ENCODE measurements around the gene ATP5F1D.

Gene ATP5F1D

GRCh38 chr19:1283207-1283916 is 41.8 kb downstream of the ATP5F1D start:
- no peak for DNase-seq (ENCODE audit: low read depth)

GRCh38 chr19:1283917-1284292 is 42.4 kb downstream of the ATP5F1D start:
- DNase-seq (ENCODE audit: low read depth): no peak

GRCh38 chr19:1284293-1284978 is 42.9 kb downstream of the ATP5F1D start:
- no peak for DNase-seq (ENCODE audit: low read depth)

- no peak for DNase-seq (ENCODE audit: low read depth)
These were observed 43.6 kb downstream of the ATP5F1D start for GRCh38 chr19:1284979-1285736.

GRCh38 chr19:1285737-1286360 is 44.3 kb downstream of the ATP5F1D start, which contains the start of gene EFNA2:
TSS of gene EFNA2 (plus strand) at chr19:1285873. CDS start at chr19:1286169, 296 bp downstream.
- no peak for DNase-seq (ENCODE audit: low read depth)

- DNase-seq (ENCODE audit: low read depth): no peak
These were observed 45.2 kb downstream of the ATP5F1D start for GRCh38 chr19:1286487-1287353.

- no peak for DNase-seq (ENCODE audit: low read depth)
These were observed 46.0 kb downstream of the ATP5F1D start for GRCh38 chr19:1287354-1288225.

GRCh38 chr19:1288226-1288612 is 46.7 kb downstream of the ATP5F1D start:
- DNase-seq (ENCODE audit: low read depth): no peak

GRCh38 chr19:1288833-1289685 is 47.5 kb downstream of the ATP5F1D start:
- DNase-seq (ENCODE audit: low read depth): no peak

GRCh38 chr19:1289686-1290025 is 48.1 kb downstream of the ATP5F1D start:
- no peak for DNase-seq (ENCODE audit: low read depth)

GRCh38 chr19:1290196-1290702 is 48.7 kb downstream of the ATP5F1D start:
- no peak for DNase-seq (ENCODE audit: low read depth)

GRCh38 chr19:1290703-1291651 is 49.4 kb downstream of the ATP5F1D start:
- DNase-seq (ENCODE audit: low read depth): no peak

- no peak for DNase-seq (ENCODE audit: low read depth)
These were observed 50.3 kb downstream of the ATP5F1D start for GRCh38 chr19:1291761-1292418.

- no peak for DNase-seq (ENCODE audit: low read depth)
These were observed 51.0 kb downstream of the ATP5F1D start for GRCh38 chr19:1292419-1293151.

GRCh38 chr19:1293782-1294604 is 52.4 kb downstream of the ATP5F1D start:
- DNase-seq (ENCODE audit: low read depth): no peak

Data from amniotic epithelial cell (primary cell).